HG02623 (cell line): ENCODE measurements around the gene BMAL1.

Source experiments
- ATAC-seq: cut with Tn5 transposase; IDR thresholded peaks from one replicate; pipeline ENCODE4 v1.9.1; 2021; ENCODE audit warnings: moderate library complexity; ENCODE audit not compliant: unreplicated experiment

Gene BMAL1

GRCh38 chr11:13260963-13261588 is 16.5 kb upstream of the BMAL1 start:
- no peak for ATAC-seq

DNA sequence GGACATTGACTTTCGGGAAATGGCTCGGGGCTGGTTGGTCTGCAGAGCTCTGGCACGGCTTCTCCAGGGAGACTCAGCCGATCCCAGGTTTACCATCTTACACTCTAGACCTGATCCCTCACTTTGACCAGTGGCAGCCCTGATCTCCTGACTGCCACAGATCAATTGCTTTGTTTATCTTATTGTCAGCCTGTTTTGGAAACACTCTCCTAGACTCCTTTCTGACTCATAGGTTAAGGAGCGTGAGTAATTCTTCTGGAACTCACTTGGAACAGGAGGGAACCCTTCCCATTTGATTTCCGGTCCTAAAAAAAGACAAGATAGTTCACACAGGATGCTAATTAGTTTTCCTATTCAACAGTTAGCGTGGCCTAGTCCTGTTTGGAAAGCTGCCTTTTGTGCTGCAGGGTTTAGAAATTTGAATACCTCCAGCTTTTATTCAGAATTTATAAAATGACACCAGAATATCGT is 16.0 kb upstream of the BMAL1 start:
- no peak for ATAC-seq

GRCh38 chr11:13262096-13262495 is 15.5 kb upstream of the BMAL1 start:
- no peak for ATAC-seq

- ATAC-seq, result no peak
Measured at GRCh38 chr11:13268791-13269190, 8.8 kb upstream of the BMAL1 start.

DNA sequence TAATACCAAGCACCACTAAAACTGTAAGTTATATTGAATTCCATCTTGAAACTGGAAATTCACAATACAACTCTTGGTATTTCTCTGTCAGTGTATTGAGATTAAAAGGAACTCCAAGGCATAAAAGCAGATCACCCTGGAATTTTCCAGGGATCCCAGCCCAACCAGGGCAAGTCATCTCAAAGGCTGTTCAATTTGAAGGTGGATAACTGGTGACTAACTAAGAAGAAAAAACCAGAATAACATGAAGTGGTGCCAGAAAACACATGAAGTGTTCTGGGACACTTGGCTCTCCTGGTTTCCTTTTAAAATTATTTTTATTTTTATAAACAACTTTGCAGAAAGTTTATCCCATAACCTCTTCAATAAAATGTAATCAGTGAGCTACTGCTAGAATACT is 7.8 kb upstream of the BMAL1 start:
- no peak for ATAC-seq

GRCh38 chr11:13271060-13271693 is 6.4 kb upstream of the BMAL1 start:
- no peak for ATAC-seq

- ATAC-seq, result no peak
Measured at GRCh38 chr11:13276454-13276831, 1.1 kb upstream of the BMAL1 start.

GRCh38 chr11:13276832-13277767 is 490 bp upstream of the BMAL1 start:
- ATAC-seq, result peak; percentile 89

- ATAC-seq, result no peak
Measured at GRCh38 chr11:13278609-13279486, 1.3 kb downstream of the BMAL1 start.

GRCh38 chr11:13279487-13279834 is 1.9 kb downstream of the BMAL1 start:
- ATAC-seq, result no peak

GRCh38 chr11:13280092-13280722 is 2.6 kb downstream of the BMAL1 start:
- no peak for ATAC-seq

- ATAC-seq, result no peak
Measured at GRCh38 chr11:13280777-13281176, 3.2 kb downstream of the BMAL1 start.

- ATAC-seq, result no peak
Measured at GRCh38 chr11:13283636-13284035, 6.0 kb downstream of the BMAL1 start.

DNA sequence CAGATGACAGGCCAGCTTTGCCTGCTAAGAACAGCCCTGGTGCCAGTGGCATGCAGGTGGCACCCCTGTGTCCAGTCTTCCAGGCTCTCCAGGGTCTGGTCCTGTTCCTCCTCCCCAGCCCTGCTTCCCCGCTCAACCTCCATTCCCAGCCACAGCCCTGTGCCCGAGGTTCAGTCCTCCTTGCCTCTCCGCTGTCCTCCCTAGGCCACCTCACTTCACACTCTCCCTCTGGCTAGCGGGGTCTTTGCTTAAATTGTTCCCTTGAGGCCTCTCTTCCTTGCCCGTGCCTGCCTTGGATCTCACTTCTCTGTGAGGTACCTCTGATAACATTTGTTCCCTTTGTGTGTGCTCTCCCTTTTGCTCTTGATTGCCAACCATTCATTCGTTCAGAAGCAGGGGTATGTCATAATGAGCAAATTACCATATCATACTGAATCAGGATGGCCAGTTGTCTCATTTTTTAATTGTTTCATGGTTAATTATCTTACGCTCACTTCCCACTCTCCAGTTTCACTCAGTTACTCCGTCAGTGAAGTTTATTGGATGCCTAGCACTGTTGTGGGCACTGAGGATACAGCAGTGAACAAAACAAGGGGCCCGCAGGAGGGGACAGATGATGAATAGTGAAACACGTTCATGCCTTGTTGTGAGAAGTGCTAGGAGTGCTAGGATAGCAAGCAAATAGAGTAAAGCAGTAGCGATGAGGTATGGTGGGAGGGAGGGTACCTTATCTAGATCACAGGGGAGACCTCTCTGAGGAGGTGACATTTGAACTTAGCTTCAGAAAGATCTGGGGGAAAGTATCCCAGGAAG is 7.4 kb downstream of the BMAL1 start:
- ATAC-seq, result no peak

GRCh38 chr11:13286279-13286821 is 8.8 kb downstream of the BMAL1 start:
- ATAC-seq, result no peak

DNA sequence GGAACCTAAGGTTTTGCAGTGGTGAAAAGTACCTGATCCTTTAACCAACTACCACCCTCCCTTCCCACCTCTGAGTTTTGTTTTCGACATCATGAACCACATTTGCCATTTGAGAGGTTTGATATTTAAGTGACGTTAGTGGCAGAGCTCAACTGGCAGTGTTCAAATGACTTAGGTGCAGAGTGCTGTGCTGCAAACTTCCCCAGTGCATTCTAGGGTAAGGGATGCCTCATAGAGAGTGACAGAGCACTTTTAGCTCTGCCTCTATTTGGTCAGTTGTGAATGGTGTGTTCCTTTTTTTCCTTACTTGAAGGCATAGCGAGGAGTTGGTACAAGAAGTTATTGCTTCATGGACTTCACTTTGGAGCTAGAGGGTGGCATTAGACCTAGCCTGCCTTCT is 9.4 kb downstream of the BMAL1 start:
- ATAC-seq, result no peak

DNA sequence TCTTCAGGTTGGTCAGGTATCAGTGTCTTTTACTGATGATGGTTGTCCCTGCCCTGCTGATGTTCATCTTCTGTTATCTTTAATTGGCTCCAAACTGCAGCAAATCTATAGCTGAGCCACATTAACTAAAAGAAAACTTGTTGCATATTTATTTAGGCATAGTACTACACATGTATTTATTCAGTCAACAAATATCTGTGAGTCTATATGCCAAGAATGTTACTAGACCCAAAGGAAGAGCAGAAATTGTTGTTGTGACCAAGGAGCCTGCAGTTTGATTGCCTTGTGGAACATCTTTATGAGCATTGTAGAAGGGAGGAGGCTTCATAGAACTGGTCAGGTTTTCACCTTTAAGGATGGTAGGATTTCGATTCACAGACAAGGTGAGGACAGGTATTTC is 10.1 kb downstream of the BMAL1 start:
- no peak for ATAC-seq

GRCh38 chr11:13288375-13289029 is 10.9 kb downstream of the BMAL1 start:
- no peak for ATAC-seq

- no peak for ATAC-seq
Measured at GRCh38 chr11:13289081-13289480, 11.5 kb downstream of the BMAL1 start.
